KOPT-K1 (cell line): ENCODE measurements around the gene RER1.

Experiments
- H3K27ac ChIP-seq: fragments of 200-600 bp; sonication (generic); 2 replicates; pipeline ENCODE4 v1.5.1; 2016; ENCODE audit warnings: antibody characterized with exemption, mild to moderate bottlenecking, low read depth, low read length; ENCODE audit not compliant: poor library complexity, severe bottlenecking
- H3K36me3 ChIP-seq: fragments of 200-600 bp; sonication (generic); 2 replicates; pipeline ENCODE4 v1.5.1; 2017; ENCODE audit warnings: antibody characterized with exemption, mild to moderate bottlenecking, low read length, moderate library complexity; ENCODE audit not compliant: insufficient read depth
- H3K9me3 ChIP-seq: fragments of 200-600 bp; sonication (generic); 2 replicates; pipeline ENCODE4 v1.5.1; 2017; ENCODE audit warnings: antibody characterized with exemption, low read length, mild to moderate bottlenecking; ENCODE audit not compliant: insufficient read depth, poor library complexity, severe bottlenecking

RER1 gene

GRCh38 chr1:2454227-2454626 lies 62.6 kb downstream of the RER1 start:
- Histone ChIP-seq H3K36me3 (no peaks in the 10 kb centered on the region), H3K27ac (no peak overlapping the region), H3K9me3 (no peaks in the 10 kb centered on the region)
